Cerebellar nuclear complex (tissue), 1 donor: ENCODE data around the gene BARHL2.
A peak's percentile ranks its signal among the peaks of the same experiment; 100 is the strongest.

ENCODE experiments used
- DNase-seq, 2 experiments: peaks; one replicate each; lab custom pipeline; 2025; lab: John Stamatoyannopoulos, UW

BARHL2 gene

DNA sequence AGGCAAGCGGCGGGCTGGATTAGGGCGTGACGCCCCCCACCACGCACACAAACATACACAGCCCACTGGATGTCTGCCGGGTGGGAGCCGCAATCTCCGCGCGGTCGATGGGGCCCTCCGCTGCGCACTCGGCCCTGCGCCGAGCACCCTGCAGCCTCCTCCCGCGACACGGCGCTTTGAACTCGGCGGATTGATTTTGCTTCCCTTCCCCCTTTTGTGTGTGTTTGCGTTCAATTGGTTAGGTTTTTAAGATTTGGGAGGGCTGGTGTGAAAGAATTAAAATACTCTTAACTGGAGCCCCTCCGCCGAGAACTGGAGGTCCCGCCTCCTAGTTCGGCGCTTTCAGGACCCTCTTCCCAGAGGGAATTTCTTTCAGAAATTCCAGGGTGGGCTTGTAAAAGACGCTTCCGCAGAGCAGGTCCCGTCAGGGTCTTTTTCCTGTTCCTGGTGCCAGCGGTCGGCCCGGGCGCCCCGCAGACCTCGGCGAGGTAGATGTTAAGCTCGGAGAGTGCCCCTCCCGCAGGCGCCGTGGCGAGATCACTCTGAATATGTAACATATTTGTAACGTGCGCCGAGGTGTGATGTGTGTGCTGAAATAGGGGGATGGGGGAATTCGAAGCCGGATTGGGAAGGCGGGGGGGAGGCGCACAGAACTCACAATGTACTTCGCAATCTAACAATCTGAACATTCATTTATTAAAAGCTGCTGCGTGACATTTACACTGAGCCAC lies 8.0 kb upstream of the BARHL2 start:
- no peak for DNase-seq

GRCh38 chr1:90724361-90724760 lies 7.3 kb upstream of the BARHL2 start:
- no peak for DNase-seq

DNA sequence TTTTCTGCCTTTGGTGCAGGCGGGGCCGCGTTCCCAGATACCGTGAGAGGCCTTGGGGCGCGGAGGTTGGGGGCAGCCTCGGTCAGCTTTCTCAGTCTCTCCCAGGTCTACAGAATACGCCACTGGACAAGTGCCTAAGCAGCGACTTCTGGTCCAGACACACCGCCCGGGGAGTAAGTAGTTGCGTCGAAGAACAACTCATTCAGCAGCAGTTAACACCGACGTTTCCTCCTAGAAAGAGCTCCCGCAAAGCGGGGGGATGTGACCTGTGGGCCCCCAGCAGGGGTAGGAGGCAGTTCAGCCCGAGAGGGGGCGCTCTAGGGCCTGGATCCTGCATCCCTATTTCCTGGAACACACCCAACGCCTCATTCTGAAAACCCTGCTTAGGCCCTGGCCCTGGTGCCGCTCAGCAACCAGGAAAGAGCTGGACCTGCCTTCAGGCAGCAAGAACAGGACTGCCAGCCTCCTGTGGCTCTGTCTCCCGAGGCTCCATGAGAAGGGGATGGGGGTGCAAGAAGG lies 6.5 kb upstream of the BARHL2 start:
- DNase-seq = no peak

GRCh38 chr1:90722874-90723589 lies 5.9 kb upstream of the BARHL2 start:
- DNase-seq = no peak

DNA sequence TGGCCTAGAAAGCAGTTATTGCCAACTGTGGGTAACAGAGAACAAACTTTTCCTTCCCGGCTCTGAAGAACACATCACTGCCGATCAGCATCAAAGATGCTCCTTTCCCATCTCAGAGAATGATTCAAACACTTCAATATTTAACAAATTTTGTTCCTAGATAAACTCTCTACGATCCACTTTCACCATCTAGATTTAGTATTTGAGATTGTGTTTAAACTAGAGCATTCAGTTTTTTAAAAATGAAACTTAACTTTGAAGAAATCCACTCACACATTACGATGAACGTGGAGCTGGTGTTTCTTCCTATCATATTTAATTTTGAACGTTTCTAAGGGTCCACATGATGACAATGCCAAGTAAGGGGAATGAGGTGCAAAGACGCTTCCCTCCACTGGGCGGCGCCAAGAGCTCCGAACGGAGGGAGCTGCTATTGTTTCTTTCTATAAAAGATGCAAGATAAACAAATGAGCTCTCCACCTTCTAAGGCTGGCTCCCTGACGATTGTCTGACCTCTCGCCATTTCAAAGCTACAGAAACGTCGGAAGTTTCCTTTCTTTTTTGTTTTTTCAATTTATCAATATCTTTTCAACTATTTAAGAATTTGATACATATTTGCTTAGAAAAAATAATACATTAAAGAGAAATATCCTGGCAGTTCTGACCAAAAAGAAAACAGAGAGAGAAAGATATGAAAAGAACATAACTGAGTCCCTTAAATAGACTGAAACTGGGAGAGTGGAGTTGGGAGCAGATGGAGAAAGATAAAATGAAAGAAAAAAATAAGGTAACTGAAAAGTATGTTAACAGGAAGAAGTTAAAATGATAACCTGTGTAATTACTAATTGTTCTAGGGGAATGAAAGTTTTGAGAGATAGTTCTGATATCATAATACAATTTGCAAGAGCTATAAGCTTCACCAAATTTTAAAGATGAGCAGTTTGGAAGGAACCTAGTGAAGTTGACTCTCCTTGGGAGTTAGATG lies 4.4 kb upstream of the BARHL2 start:
- peak; percentile 47 to 71 for DNase-seq

GRCh38 chr1:90720145-90720636 lies 3.1 kb upstream of the BARHL2 start:
- DNase-seq = no peak

- no peak for DNase-seq
These were observed 2.4 kb upstream of the BARHL2 start for GRCh38 chr1:90719330-90720144.

GRCh38 chr1:90718411-90719329 lies 1.6 kb upstream of the BARHL2 start:
- DNase-seq = no peak

- peak; percentile 71 to 92 for DNase-seq
These were observed 736 bp upstream of the BARHL2 start for GRCh38 chr1:90717665-90718410.

DNA sequence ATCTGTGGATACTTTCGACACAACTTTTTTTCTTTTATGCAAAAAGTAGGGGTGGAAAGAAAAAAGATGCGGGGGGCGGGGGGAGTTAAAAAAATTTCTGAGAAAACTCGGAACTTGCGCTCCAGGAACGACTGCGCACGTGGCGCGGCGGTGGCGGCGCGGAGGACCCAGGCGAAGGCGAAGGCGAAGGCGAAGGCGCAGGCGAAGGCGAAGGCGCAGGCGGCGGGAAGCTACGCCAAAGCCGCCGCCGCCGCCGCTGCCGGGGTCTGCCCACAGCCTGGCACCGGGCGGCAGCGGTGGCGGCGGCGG lies 208 bp upstream of the BARHL2 start:
- DNase-seq = no peak

GRCh38 chr1:90716243-90716551 lies 905 bp downstream of the BARHL2 start:
- DNase-seq = peak in 1 of 2 experiments; percentile 26

DNA sequence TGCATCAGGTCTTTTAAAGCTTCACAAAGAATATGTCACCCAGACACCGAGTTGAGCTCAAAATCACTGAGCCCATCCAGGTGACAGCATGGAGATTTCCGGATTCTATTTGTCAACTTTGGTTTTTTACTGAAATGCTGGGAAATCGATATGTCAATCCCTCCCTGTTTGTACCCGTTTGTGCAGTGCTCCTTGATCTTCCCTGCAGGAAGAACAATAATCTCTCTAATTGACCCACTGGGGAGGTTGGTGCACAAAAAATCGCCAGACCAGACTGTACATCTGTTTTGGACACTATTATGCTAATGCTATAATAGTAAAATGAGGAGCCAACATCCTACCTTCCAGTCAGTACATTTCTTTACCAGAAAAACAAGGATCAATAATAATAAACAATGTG lies 1.8 kb downstream of the BARHL2 start:
- no peak for DNase-seq

GRCh38 chr1:90714521-90714951 lies 2.6 kb downstream of the BARHL2 start:
- no peak for DNase-seq

GRCh38 chr1:90713741-90714509 lies 3.2 kb downstream of the BARHL2 start:
- peak; percentile 68 to 76 for DNase-seq

DNA sequence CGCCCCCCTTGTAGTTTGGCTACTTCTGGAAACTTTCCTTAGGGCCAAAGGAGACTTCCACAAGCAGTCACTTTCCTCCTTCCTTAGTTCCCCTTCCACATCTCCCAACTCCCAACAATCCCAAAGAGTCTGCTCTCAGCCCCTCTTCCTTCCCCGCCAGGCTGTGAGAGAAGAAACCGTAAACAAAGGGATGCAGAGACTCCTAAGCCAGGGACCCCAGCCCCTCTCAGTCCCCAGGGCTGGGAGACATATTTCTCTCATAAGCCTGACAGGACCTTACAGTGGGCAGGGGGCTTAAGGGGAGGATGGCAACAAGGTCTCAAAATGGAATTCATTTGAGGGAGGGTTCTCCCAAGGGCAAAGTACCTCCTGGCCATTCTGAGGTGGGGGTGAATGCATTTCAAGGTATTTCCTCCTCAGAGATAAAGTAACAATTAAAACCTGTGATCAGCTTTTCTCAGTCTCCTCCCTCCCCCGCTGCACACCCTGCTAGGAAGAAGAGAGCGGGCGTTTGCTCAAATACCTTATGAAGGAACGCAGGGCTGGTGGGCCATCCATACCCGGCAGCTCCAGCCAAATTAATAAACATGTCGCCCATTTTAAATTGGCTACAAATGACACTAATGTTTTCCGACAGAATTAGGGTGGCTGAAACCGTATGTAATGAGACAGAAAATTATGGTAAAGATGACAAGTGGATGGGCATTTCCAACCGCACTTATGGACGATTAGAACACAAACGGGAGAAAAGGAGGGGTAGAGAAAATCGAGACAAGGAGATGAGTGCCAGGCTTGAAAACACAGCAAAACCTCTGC lies 4.0 kb downstream of the BARHL2 start:
- DNase-seq = no peak

GRCh38 chr1:90712153-90712856 lies 4.8 kb downstream of the BARHL2 start:
- no peak for DNase-seq

GRCh38 chr1:90711696-90712095 lies 5.4 kb downstream of the BARHL2 start:
- no peak for DNase-seq
